A673 (cell line): ENCODE results near the gene LRRC4. TPM values are rescaled to one million over a fixed set of nuclear protein-coding genes. Genes with fewer than 3 reads are reported as not detected.

Experiments used
- BruUV-seq: library from RNA; stranded (reverse); fragments of 400-500 nt; replicated peaks from 2 replicates; lab custom pipeline; 2021; lab: Mats Ljungman, UMichigan
- CTCF ChIA-PET: fragments of 300-600 bp; sonication (Branson Sonifier 250); formaldehyde crosslinking; loops from one replicate; lab custom pipeline; 2022; ENCODE audit warnings: antibody characterized with exemption; lab: Charles Lee
- POLR2A ChIA-PET: fragments of 300-600 bp; sonication (Branson Sonifier 250); formaldehyde crosslinking; loops from one replicate; lab custom pipeline; 2022; ENCODE audit warnings: antibody characterized with exemption; ENCODE audit not compliant: low non-redundant PET; lab: Charles Lee
- DNase-seq: peaks from one replicate; pipeline ENCODE4 v3.0.0-alpha.2; 2015; ENCODE audit warnings: low spot score
- H3K27ac ChIP-seq: fragments of 200-600 bp; sonication (generic); 2 replicates; pipeline ENCODE4 v1.5.1; 2016; ENCODE audit warnings: mixed run types, low read depth, mild to moderate bottlenecking, mixed read lengths, antibody characterized with exemption, low read length; ENCODE audit not compliant: poor library complexity, severe bottlenecking
- H3K27me3 ChIP-seq: fragments of 200-600 bp; sonication (generic); replicated peaks from 2 replicates; pipeline ENCODE4 v1.6.1; 2017; ENCODE audit warnings: mixed run types, low read depth, mild to moderate bottlenecking, mixed read lengths, antibody characterized with exemption, low read length; ENCODE audit not compliant: insufficient read depth, poor library complexity
- H3K36me3 ChIP-seq: fragments of 200-600 bp; sonication (generic); 2 replicates; pipeline ENCODE4 v1.6.1; 2016; ENCODE audit warnings: mixed run types, mild to moderate bottlenecking, mixed read lengths, antibody characterized with exemption, low read length; ENCODE audit not compliant: insufficient read depth, poor library complexity, severe bottlenecking
- H3K4me1 ChIP-seq: fragments of 200-600 bp; sonication (generic); 2 replicates; pipeline ENCODE4 v1.6.1; 2017; ENCODE audit warnings: mixed run types, mild to moderate bottlenecking, mixed read lengths, antibody characterized with exemption, low read length; ENCODE audit not compliant: insufficient read depth, poor library complexity, severe bottlenecking
- H3K4me3 ChIP-seq: fragments of 200-600 bp; sonication (generic); 2 replicates; pipeline ENCODE4 v1.5.1; 2016; ENCODE audit warnings: low read depth, mixed run types, mild to moderate bottlenecking, mixed read lengths, low read length; ENCODE audit not compliant: poor library complexity, severe bottlenecking
- H3K9me3 ChIP-seq: fragments of 200-600 bp; sonication (generic); 2 replicates; pipeline ENCODE4 v1.6.1; 2016; ENCODE audit warnings: mixed run types, low read depth, mild to moderate bottlenecking, mixed read lengths, antibody characterized with exemption, low read length; ENCODE audit not compliant: poor library complexity, severe bottlenecking
- CTCF ChIP-seq: fragments of 300-800, 200-600 bp; sonication (generic); conservative IDR thresholded peaks from 2 replicates; pipeline ENCODE4 v1.5.1; 2017; ENCODE audit warnings: low read depth, mild to moderate bottlenecking, antibody characterized with exemption, low read length, moderate library complexity, mixed read lengths
- EZH2 ChIP-seq: fragments of 200-600 bp; sonication (generic); IDR thresholded peaks from 2 replicates; pipeline ENCODE4 v1.6.1; 2017; ENCODE audit warnings: borderline replicate concordance, low read depth, mild to moderate bottlenecking, mixed read lengths, antibody characterized with exemption, low read length; ENCODE audit not compliant: poor library complexity, severe bottlenecking
- intact Hi-C: fragments of 100-400 bp; cut with micrococcal nuclease; formaldehyde crosslinking; loops from one replicate; pipeline ENCODE4 v1.10.0; 2022; ENCODE audit not compliant: unreplicated experiment
- total RNA-seq: library from RNA; stranded (reverse); gene quantifications from 2 replicates; pipeline ENCODE4 v1.2.3, GENCODE V29; 2021

LRRC4 gene
- total RNA-seq, 1 experiment from 2014 or later, result 16.1 TPM

GRCh38 chr7:128026551-128026950 is 4.7 kb downstream of the LRRC4 start:
- DNase-seq, result no peak
- intact Hi-C loops, result no loop called here
- H3K27me3 ChIP-seq, result no peaks in the 10 kb centered on the region
- H3K9me3 ChIP-seq, result no peaks in the 10 kb centered on the region
- ChIA-PET POLR2A (no interaction called here), CTCF (no interaction called here)
- peak overlapping the region; percentile 64 for H3K27ac ChIP-seq
- H3K4me1 ChIP-seq, result peaks cover 57% of the 10 kb centered on the region
- no TSS peak for BruUV-seq
- H3K4me3 ChIP-seq, result no peak overlapping the region
- no peaks in the 10 kb centered on the region for H3K36me3 ChIP-seq
- TF ChIP-seq EZH2 (no peak), CTCF (no peak)

GRCh38 chr7:128025819-128026218 is 5.4 kb downstream of the LRRC4 start:
- Histone ChIP-seq H3K4me1 (peaks cover 64% of the 10 kb centered on the region), H3K9me3 (no peaks in the 10 kb centered on the region), H3K4me3 (no peak overlapping the region), H3K27me3 (no peaks in the 10 kb centered on the region), H3K27ac (peak overlapping the region; percentile 2), H3K36me3 (no peaks in the 10 kb centered on the region)
- intact Hi-C loops, result no loop called here
- no peak for DNase-seq
- TF ChIP-seq CTCF (no peak), EZH2 (no peak)
- ChIA-PET CTCF (no interaction called here), POLR2A (no interaction called here)
- no TSS peak for BruUV-seq

- intact Hi-C loops, result no loop called here
Observed at GRCh38 chr7:128025380-128025779, 5.9 kb downstream of the LRRC4 start.

More at GRCh38 chr7:128025380-128025779, 5.9 kb downstream of the LRRC4 start:
- peak overlapping the region; percentile 2 for H3K27ac ChIP-seq
- ChIA-PET CTCF (no interaction called here), POLR2A (no interaction called here)
- TF ChIP-seq CTCF (no peak), EZH2 (no peak)
- H3K9me3 ChIP-seq, result no peaks in the 10 kb centered on the region
- H3K4me3 ChIP-seq, result no peak overlapping the region
- no peaks in the 10 kb centered on the region for H3K27me3 ChIP-seq
- H3K4me1 ChIP-seq, result peaks cover 66% of the 10 kb centered on the region
- no TSS peak for BruUV-seq
- DNase-seq, result no peak
- H3K36me3 ChIP-seq, result no peaks in the 10 kb centered on the region
